GM19452 (cell line): ENCODE data around the gene INTS11.
"Not testable (repeated sequence)": the region's sequence is repeated elsewhere in the genome, so short reads cannot be mapped to it uniquely, and the experiment has no call there.

Experiments used
- ATAC-seq: cut with Tn5 transposase; IDR thresholded peaks from one replicate; pipeline ENCODE4 v1.9.1; 2021; ENCODE audit not compliant: unreplicated experiment

The INTS11 gene

GRCh38 chr1:1324524-1325287 is at the start of gene INTS11, which contains the start of gene CPTP:
INTS11 (minus strand) TSS chr1:1324660; CDS start chr1:1324608, 52 bp downstream.
CPTP (plus strand) TSS chr1:1324802; CDS start chr1:1326911, 2,109 bp downstream.
- peak; percentile 74 for ATAC-seq

GRCh38 chr1:1373815-1374588 is 49.5 kb upstream of the INTS11 start:
- no peak for ATAC-seq

GRCh38 chr1:1373051-1373814 is 48.8 kb upstream of the INTS11 start:
- no peak for ATAC-seq

GRCh38 chr1:1371746-1372711 is 47.6 kb upstream of the INTS11 start:
- ATAC-seq, result no peak

GRCh38 chr1:1371364-1371745 is 46.9 kb upstream of the INTS11 start:
- ATAC-seq, result no peak

GRCh38 chr1:1370771-1371300 is 46.4 kb upstream of the INTS11 start:
- no peak for ATAC-seq

- ATAC-seq, result not testable (repeated sequence)
Observed at GRCh38 chr1:1370094-1370493, 45.6 kb upstream of the INTS11 start.

GRCh38 chr1:1367315-1367714 is 42.9 kb upstream of the INTS11 start:
- no peak for ATAC-seq

GRCh38 chr1:1366699-1367066 is 42.2 kb upstream of the INTS11 start:
- no peak for ATAC-seq

- ATAC-seq, result no peak
Observed at GRCh38 chr1:1365875-1366698, 41.6 kb upstream of the INTS11 start.

GRCh38 chr1:1364266-1364665 is 39.8 kb upstream of the INTS11 start:
- ATAC-seq, result no peak

GRCh38 chr1:1361982-1362423 is 37.5 kb upstream of the INTS11 start:
- ATAC-seq, result no peak

- ATAC-seq, result no peak
Observed at GRCh38 chr1:1361233-1361981, 36.9 kb upstream of the INTS11 start.

- no peak for ATAC-seq
Observed at GRCh38 chr1:1360506-1361169, 36.2 kb upstream of the INTS11 start.

- no peak for ATAC-seq
Observed at GRCh38 chr1:1359664-1360468, 35.4 kb upstream of the INTS11 start.

- ATAC-seq, result no peak
Observed at GRCh38 chr1:1359308-1359663, 34.8 kb upstream of the INTS11 start.
